Neutrophil (primary cell): Measurements from ENCODE around the gene GPRASP3.

Experiments used
- H3K27ac ChIP-seq: fragments of 200-600 bp; sonication (generic); 2 replicates; pipeline ENCODE4 v1.5.1; 2016; ENCODE audit warnings: mild to moderate bottlenecking, moderate library complexity
- H3K27me3 ChIP-seq: fragments of 200-600 bp; sonication (generic); 2 replicates; pipeline ENCODE4 v1.6.0; 2016; ENCODE audit warnings: mild to moderate bottlenecking
- H3K36me3 ChIP-seq: fragments of 200-600 bp; sonication (generic); 2 replicates; pipeline ENCODE4 v1.5.1; 2017
- H3K4me1 ChIP-seq, 2 experiments: fragments of 200-600 bp in 1 of 2; sonication (generic) in 1 of 2; 1 replicate in 1 of 2; 2 replicates in 1 of 2; pipeline versions ENCODE4 v1.5.1 to v1.6.1; 2013 to 2016; ENCODE audit warnings: low read depth in 1 of 2, low read length in 1 of 2, mild to moderate bottlenecking in 1 of 2, moderate library complexity in 1 of 2; ENCODE audit not compliant: control insufficient read depth in 1 of 2, insufficient read depth in 1 of 2
- H3K4me3 ChIP-seq, 2 experiments: fragments of 200-600 bp in 1 of 2; sonication (generic) in 1 of 2; 1 replicate in 1 of 2; 2 replicates in 1 of 2; pipeline ENCODE4 v1.5.1; 2013 to 2016; ENCODE audit warnings: low read depth in 1 of 2, low read length in 1 of 2, mild to moderate bottlenecking in 1 of 2, moderate library complexity in 1 of 2
- H3K9me3 ChIP-seq: fragments of 200-600 bp; sonication (generic); 2 replicates; pipeline ENCODE4 v1.5.1; 2016
- TF ChIP-seq, protein P1 (sequence below): fragments of 200-600 bp; sonication (generic); IDR thresholded peaks from 2 replicates; pipeline ENCODE4 v1.5.1; 2016; ENCODE audit warnings: antibody characterized with exemption

GPRASP3 gene

DNA sequence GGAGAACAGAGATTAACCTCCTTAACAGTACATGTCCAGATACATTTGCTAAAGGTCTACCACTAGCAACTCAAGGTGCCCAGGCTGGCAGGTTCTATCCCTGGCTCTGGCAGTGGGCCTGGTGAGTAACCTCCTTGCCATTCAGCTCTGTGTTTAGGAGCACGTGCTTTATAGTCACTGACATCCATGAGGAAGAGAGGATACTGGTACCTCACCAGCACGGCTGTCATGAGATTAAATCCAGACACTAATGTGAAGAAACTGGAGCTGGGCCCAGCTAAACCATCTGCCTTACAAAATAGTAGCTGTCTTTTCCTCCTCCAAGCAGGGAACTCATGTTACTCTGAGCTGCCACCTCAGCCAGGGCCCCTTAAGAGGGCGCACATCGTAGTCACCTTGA lies 45.3 kb downstream of the GPRASP3 start:
- H3K27me3 ChIP-seq: no peaks in the 10 kb centered on the region
- TF ChIP-seq, protein P1, sequence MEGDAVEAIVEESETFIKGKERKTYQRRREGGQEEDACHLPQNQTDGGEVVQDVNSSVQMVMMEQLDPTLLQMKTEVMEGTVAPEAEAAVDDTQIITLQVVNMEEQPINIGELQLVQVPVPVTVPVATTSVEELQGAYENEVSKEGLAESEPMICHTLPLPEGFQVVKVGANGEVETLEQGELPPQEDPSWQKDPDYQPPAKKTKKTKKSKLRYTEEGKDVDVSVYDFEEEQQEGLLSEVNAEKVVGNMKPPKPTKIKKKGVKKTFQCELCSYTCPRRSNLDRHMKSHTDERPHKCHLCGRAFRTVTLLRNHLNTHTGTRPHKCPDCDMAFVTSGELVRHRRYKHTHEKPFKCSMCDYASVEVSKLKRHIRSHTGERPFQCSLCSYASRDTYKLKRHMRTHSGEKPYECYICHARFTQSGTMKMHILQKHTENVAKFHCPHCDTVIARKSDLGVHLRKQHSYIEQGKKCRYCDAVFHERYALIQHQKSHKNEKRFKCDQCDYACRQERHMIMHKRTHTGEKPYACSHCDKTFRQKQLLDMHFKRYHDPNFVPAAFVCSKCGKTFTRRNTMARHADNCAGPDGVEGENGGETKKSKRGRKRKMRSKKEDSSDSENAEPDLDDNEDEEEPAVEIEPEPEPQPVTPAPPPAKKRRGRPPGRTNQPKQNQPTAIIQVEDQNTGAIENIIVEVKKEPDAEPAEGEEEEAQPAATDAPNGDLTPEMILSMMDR: no peak
- no peaks in the 10 kb centered on the region for H3K9me3 ChIP-seq
- peaks cover 0 to 3% of the 10 kb centered on the region in 2 experiments for H3K4me1 ChIP-seq
- H3K36me3 ChIP-seq: no peaks in the 10 kb centered on the region
- H3K27ac ChIP-seq: no peak overlapping the region
- H3K4me3 ChIP-seq: no peak overlapping the region

DNA sequence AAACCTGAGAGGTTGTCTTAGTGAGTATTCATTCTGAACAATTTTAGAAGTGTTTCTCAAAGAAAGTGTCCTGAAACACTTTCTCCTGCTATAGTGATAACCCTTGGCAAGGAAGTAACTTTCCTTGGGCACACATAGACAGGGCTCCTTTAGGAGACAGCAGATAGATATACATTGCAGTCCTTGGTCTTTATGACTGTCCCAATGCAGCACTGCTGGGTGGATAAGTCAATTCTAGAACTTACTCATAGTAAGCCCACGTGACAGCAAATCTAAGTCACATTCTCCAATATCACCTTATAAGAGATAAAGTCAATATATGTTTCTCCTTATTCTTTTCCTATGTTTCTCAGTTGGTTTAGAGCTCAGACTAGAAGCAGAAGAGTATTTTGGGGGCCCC lies 46.7 kb downstream of the GPRASP3 start:
- TF ChIP-seq, protein P1: no peak
- Histone ChIP-seq H3K36me3 (no peaks in the 10 kb centered on the region), H3K4me1 (peaks cover 0 to 3% of the 10 kb centered on the region in 2 experiments), H3K4me3 (no peak overlapping the region), H3K27ac (no peak overlapping the region), H3K9me3 (no peaks in the 10 kb centered on the region), H3K27me3 (no peaks in the 10 kb centered on the region)

DNA sequence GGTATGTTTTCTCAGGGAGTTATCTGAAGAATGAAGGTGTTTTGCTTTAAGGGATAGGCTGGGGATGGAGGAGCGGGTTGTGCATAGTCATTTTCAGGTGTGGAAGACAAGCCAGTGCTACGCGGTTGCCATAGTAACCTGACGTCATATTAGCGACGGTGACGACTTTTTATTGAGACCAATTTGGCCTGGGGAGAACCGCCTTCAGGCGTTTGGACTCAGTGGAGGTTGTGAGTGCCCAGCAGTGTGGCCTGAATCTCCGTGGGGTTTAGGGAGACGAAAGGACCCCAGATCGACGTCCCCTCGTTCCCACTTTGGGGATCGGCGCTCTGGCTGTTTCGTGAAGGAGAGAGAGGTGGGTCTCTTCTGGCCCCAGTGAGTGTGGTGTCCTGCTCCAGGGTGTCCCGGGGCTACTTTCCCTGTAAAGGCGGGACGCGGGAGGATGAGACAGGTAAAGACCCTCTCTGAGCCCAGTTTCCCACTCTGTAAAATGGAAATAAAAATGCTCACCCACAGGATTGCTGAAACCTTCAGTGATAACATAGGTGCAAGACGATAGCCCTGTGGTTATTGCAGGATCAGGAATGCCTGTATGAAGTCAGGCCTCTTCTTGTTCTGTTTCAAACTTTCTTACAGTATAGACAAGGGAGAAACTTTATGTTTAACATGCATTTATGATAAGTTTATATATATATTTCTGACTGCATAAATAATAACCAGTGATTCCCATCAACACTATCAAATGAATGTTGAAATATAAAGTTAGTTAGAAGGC lies 48.6 kb downstream of the GPRASP3 start:
- TF ChIP-seq, protein P1: no peak
- H3K9me3 ChIP-seq: no peaks in the 10 kb centered on the region
- H3K36me3 ChIP-seq: no peaks in the 10 kb centered on the region
- H3K27me3 ChIP-seq: no peaks in the 10 kb centered on the region
- peaks cover 0 to 3% of the 10 kb centered on the region in 2 experiments for H3K4me1 ChIP-seq
- no peak overlapping the region for H3K27ac ChIP-seq
- peak overlapping the region; percentile 59 to 64 for H3K4me3 ChIP-seq
